ENCODE measurements around the gene PFN1. TPM values are rescaled to one million over a fixed set of nuclear protein-coding genes. Genes with fewer than 3 reads are reported as not detected.

The PFN1 gene
- total RNA-seq, result 509 and 514 TPM in 2 replicates
- long read RNA-seq, transcript PFN1-201 (3 exons, 1,291 nt), result major isoform, 53 of 53 reads
- long read RNA-seq, partial matches to known transcripts, result 0 of 53 reads
- long read RNA-seq, other reads (novel, unspliced or antisense), result 0 of 53 reads

- no peak for TF ChIP-seq CTCF (IDR thresholded peaks at IDR 0.05)
- peak; percentile 93 for DNase-seq (ENCODE audit: extremely low spot score, unreplicated experiment)
- peaks cover 49% of the 10 kb centered on the region for H3K4me1 Mint-ChIP-seq (ENCODE audit: unreplicated experiment)
These were observed at the start of gene PFN1 for GRCh38 chr17:4948166-4948930. TSS of gene PFN1 (minus strand) at chr17:4948530. CDS start at chr17:4948394, 136 bp downstream.

GRCh38 chr17:4997302-4998026 is 49.1 kb upstream of the PFN1 start, which contains the start of the genes INCA1 and KIF1C:
TSS of gene INCA1 (minus strand) at chr17:4997522. CDS start at chr17:4994437, 3,085 bp downstream.
TSS of gene KIF1C (plus strand) at chr17:4997950. CDS start at chr17:5000247, 2,297 bp downstream.
- TF ChIP-seq CTCF (IDR thresholded peaks at IDR 0.05), result peak; percentile 15
- Mint-ChIP-seq H3K27ac (ENCODE audit: unreplicated experiment) (peak within 1 kb of the TSS; percentile 47), H3K9me3 (ENCODE audit: unreplicated experiment) (no peaks in the 10 kb centered on the region), H3K27me3 (ENCODE audit: unreplicated experiment) (no peaks in the 10 kb centered on the region), H3K36me3 (ENCODE audit: unreplicated experiment) (peaks cover 13% of the 10 kb centered on the region), H3K4me3 (ENCODE audit: unreplicated experiment) (peak within 1 kb of the TSS; percentile 88), H3K4me1 (ENCODE audit: unreplicated experiment) (peaks cover 23% of the 10 kb centered on the region)
- peak; percentile 96 for DNase-seq (ENCODE audit: extremely low spot score, unreplicated experiment)

More at GRCh38 chr17:4948166-4948930, at the start of gene PFN1:
- H3K4me3 Mint-ChIP-seq (ENCODE audit: unreplicated experiment), result peak within 1 kb of the TSS; percentile 92
- H3K27me3 Mint-ChIP-seq (ENCODE audit: unreplicated experiment), result no peaks in the 10 kb centered on the region
- H3K9me3 Mint-ChIP-seq (ENCODE audit: unreplicated experiment), result no peaks in the 10 kb centered on the region
- peaks cover 12% of the 10 kb centered on the region for H3K36me3 Mint-ChIP-seq (ENCODE audit: unreplicated experiment)
- peak within 1 kb of the TSS; percentile 96 for H3K27ac Mint-ChIP-seq (ENCODE audit: unreplicated experiment)

GRCh38 chr17:4994081-4994595 is 45.8 kb upstream of the PFN1 start:
- peaks cover 11% of the 10 kb centered on the region for H3K4me1 Mint-ChIP-seq (ENCODE audit: unreplicated experiment)
- H3K36me3 Mint-ChIP-seq (ENCODE audit: unreplicated experiment), result no peaks in the 10 kb centered on the region
- no peaks in the 10 kb centered on the region for H3K27me3 Mint-ChIP-seq (ENCODE audit: unreplicated experiment)
- TF ChIP-seq CTCF (IDR thresholded peaks at IDR 0.05), result no peak
- no peak for DNase-seq (ENCODE audit: extremely low spot score, unreplicated experiment)
- no peak overlapping the region for H3K4me3 Mint-ChIP-seq (ENCODE audit: unreplicated experiment)
- H3K27ac Mint-ChIP-seq (ENCODE audit: unreplicated experiment), result no peak overlapping the region
- no peaks in the 10 kb centered on the region for H3K9me3 Mint-ChIP-seq (ENCODE audit: unreplicated experiment)

- Mint-ChIP-seq H3K27me3 (ENCODE audit: unreplicated experiment) (no peaks in the 10 kb centered on the region), H3K4me3 (ENCODE audit: unreplicated experiment) (peak overlapping the region; percentile 87), H3K36me3 (ENCODE audit: unreplicated experiment) (no peaks in the 10 kb centered on the region), H3K4me1 (ENCODE audit: unreplicated experiment) (peaks cover 30% of the 10 kb centered on the region), H3K27ac (ENCODE audit: unreplicated experiment) (peak overlapping the region; percentile 94), H3K9me3 (ENCODE audit: unreplicated experiment) (no peaks in the 10 kb centered on the region)
- no peak for DNase-seq (ENCODE audit: extremely low spot score, unreplicated experiment)
- no peak for TF ChIP-seq CTCF (IDR thresholded peaks at IDR 0.05)
These were observed 39.6 kb upstream of the PFN1 start for GRCh38 chr17:4987767-4988567.

Data from osteocyte (in vitro differentiated cells).